ENCODE measurements around the gene TXNDC8. TPM values are rescaled to one million over a fixed set of nuclear protein-coding genes. Genes with fewer than 3 reads are reported as not detected.
A peak's percentile ranks its signal among the peaks of the same experiment; 100 is the strongest.

The TXNDC8 gene
- total and polyA plus RNA-seq, 2 of the 13 experiments (the other 11 are each of a cell fraction or from before 2014, with no cell fraction given), result not detected

DNA sequence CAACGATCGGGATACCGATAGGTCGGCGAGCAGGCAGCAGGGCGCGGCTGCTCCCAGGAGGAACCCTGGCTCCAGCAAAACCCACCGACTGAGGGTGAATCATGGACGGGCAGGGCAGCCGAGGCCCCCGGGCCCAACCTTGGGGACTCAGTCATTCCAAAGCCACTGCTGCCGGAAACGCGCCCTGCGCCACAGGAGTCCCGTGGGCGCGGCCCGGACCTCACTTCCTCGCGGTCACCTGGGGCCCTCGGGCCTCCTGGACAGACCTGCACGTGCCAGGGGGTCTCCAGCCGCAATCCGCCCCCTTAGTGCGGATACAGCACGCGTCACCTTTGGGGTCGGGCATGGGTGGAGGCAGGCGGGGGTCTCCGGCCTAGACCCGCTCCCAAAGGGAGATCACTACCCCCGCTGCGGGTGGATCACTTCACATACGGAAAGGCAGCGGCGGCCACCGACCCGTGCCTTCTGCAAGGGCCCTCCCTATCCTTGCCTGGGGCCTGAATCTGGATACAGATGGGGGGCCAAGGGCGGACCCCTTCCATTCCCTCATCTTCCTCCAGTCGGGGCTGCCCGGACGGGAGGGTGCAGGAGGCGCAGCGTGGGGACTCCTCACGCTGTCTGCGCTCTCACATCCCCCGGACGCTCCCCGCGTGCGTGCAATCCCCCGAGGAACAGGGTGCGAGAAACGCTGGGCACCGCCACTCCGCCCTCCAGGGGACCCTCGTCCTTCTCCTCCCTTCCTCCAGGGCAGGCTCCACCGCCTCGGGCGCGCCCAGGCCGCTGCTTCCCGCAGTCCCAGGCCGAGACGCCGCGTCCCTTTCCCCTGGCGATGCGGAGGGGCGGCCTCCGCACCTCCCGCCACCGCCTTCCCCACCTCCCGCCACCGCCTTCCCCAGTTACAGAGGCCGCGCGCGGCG is 81.9 kb downstream of the TXNDC8 start (continued):
- TF ChIP-seq, protein P1, sequence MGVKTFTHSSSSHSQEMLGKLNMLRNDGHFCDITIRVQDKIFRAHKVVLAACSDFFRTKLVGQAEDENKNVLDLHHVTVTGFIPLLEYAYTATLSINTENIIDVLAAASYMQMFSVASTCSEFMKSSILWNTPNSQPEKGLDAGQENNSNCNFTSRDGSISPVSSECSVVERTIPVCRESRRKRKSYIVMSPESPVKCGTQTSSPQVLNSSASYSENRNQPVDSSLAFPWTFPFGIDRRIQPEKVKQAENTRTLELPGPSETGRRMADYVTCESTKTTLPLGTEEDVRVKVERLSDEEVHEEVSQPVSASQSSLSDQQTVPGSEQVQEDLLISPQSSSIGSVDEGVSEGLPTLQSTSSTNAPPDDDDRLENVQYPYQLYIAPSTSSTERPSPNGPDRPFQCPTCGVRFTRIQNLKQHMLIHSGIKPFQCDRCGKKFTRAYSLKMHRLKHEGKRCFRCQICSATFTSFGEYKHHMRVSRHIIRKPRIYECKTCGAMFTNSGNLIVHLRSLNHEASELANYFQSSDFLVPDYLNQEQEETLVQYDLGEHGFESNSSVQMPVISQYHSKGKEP (CRISPR knock-in tag; IDR thresholded peaks at IDR 0.05), result no peak
- TF ChIP-seq ZNF136 (CRISPR knock-in tag; IDR thresholded peaks at IDR 0.05; ENCODE audit: low read depth) (0 out of 2 replicates have a peak, but pooled peaks have one; percentile 5), ZFP41 (CRISPR knock-in tag; IDR thresholded peaks at IDR 0.05; ENCODE audit: borderline replicate concordance) (no peak), ATF7-NPFF (CRISPR knock-in tag; IDR thresholded peaks at IDR 0.05; ENCODE audit: low read depth) (peak; percentile 42; the same call in 1 of the 2 replicates), ZNF883 (CRISPR knock-in tag; IDR thresholded peaks at IDR 0.05; ENCODE audit: not compliant biosample characterization) (peak; percentile 20), DR1 (CRISPR knock-in tag; IDR thresholded peaks at IDR 0.05) (peak; percentile 50; the same call in 1 of the 2 replicates), SP2 (CRISPR knock-in tag; IDR thresholded peaks at IDR 0.05) (peak; percentile 29), ZNF547 (CRISPR knock-in tag; IDR thresholded peaks at IDR 0.05) (peak; percentile 42; the same call in 1 of the 2 replicates), ZFP37 (CRISPR knock-in tag; IDR thresholded peaks at IDR 0.05; ENCODE audit: borderline replicate concordance) (0 out of 2 replicates have a peak, but pooled peaks have one; percentile 77), HOXA3 (CRISPR knock-in tag; IDR thresholded peaks at IDR 0.05) (no peak; the same call in 1 of the 2 replicates), ZNF143 (CRISPR knock-in tag; IDR thresholded peaks at IDR 0.05) (no peak), ZNF256 (CRISPR knock-in tag; conservative IDR thresholded peaks at IDR 0.05) (0 out of 2 replicates have a peak, but pooled peaks have one; percentile 44)
- TF ChIP-seq, protein P2, sequence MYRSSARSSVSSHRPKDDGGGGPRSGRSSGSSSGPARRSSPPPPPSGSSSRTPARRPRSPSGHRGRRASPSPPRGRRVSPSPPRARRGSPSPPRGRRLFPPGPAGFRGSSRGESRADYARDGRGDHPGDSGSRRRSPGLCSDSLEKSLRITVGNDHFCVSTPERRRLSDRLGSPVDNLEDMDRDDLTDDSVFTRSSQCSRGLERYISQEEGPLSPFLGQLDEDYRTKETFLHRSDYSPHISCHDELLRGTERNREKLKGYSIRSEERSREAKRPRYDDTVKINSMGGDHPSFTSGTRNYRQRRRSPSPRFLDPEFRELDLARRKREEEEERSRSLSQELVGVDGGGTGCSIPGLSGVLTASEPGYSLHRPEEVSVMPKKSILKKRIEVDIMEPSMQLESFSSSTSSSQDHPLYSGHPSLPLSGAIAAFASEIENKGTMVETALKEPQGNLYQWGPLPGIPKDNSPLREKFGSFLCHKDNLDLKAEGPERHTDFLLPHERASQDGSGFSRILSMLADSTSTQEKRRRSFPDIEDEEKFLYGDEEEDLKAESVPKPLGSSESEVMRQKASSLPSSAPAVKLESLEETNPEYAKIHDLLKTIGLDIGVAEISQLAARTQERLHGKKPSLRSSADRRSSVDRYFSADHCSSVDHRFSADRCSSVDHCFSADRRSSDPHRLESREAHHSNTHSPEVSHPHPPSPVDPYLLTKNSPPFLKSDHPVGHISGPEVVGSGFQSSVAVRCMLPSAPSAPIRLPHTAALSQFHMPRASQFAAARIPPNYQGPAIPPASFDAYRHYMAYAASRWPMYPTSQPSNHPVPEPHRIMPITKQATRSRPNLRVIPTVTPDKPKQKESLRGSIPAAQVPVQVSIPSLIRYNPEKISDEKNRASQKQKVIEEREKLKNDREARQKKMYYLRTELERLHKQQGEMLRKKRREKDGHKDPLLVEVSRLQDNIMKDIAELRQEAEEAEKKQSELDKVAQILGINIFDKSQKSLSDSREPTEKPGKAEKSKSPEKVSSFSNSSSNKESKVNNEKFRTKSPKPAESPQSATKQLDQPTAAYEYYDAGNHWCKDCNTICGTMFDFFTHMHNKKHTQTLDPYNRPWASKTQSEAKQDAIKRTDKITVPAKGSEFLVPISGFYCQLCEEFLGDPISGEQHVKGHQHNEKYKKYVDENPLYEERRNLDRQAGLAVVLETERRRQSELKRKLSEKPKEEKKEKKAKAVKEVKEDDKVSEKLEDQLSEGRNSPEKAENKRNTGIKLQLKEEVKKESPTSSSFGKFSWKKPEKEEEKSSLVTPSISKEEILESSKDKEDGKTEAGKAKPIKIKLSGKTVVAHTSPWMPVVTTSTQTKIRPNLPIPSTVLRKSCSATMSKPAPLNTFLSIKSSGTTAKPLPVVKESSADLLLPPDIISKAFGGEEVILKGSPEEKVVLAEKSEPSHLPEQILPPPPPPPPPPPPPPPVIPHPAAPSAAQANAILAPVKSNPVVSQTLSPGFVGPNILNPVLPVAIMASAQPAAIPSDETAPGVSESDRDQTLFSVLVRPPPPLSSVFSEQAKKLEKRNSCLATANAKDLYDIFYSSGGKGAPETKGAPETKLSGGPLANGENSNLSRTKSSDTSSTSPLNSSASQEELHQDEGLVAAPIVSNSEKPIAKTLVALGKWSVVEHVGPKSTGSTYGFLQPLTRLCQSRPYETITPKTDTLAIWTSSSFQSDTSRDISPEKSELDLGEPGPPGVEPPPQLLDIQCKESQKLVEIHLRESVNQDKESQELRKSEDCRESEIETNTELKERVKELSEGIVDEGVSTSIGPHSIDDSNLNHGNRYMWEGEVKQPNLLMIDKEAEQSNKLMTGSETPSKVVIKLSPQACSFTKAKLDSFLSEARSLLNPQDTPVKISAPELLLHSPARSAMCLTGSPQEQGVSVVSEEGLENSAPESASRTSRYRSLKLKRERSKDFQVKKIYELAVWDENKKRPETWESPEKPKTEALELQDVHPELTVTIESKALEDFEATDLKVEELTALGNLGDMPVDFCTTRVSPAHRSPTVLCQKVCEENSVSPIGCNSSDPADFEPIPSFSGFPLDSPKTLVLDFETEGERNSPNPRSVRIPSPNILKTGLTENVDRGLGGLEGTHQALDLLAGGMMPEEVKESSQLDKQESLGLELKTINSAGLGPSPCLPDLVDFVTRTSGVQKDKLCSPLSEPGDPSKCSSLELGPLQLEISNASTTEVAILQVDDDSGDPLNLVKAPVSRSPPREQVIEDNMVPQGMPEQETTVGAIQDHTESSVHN (CRISPR knock-in tag; IDR thresholded peaks at IDR 0.05), result peak; percentile 82; the same call in 1 of the 2 replicates
- TF ChIP-seq, protein P3, sequence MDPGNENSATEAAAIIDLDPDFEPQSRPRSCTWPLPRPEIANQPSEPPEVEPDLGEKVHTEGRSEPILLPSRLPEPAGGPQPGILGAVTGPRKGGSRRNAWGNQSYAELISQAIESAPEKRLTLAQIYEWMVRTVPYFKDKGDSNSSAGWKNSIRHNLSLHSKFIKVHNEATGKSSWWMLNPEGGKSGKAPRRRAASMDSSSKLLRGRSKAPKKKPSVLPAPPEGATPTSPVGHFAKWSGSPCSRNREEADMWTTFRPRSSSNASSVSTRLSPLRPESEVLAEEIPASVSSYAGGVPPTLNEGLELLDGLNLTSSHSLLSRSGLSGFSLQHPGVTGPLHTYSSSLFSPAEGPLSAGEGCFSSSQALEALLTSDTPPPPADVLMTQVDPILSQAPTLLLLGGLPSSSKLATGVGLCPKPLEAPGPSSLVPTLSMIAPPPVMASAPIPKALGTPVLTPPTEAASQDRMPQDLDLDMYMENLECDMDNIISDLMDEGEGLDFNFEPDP (CRISPR knock-in tag; conservative IDR thresholded peaks at IDR 0.05), result no peak
- TF ChIP-seq, protein P4, sequence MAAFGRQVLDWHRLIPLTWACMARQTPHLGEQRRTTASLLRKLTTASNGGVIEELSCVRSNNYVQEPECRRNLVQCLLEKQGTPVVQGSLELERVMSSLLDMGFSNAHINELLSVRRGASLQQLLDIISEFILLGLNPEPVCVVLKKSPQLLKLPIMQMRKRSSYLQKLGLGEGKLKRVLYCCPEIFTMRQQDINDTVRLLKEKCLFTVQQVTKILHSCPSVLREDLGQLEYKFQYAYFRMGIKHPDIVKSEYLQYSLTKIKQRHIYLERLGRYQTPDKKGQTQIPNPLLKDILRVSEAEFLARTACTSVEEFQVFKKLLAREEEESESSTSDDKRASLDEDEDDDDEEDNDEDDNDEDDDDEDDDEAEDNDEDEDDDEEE (CRISPR knock-in tag; IDR thresholded peaks at IDR 0.05), result 0 out of 2 replicates have a peak, but pooled peaks have one; percentile 24

Measured in HepG2 (cell line).